Measurements from ENCODE around the gene NAA80. TPM values are rescaled to one million over a fixed set of nuclear protein-coding genes. Genes with fewer than 3 reads are reported as not detected.
A peak's percentile ranks its signal among the peaks of the same experiment; 100 is the strongest.

NAA80 gene
- total and polyA plus RNA-seq, 2 of the 13 experiments (the other 11 are each of a cell fraction or from before 2014, with no cell fraction given): 3.4 to 8.7 TPM

GRCh38 chr3:50327943-50328691 is 28.9 kb upstream of the NAA80 start, which contains the start of gene TUSC2:
TUSC2 (minus strand) TSS chr3:50328223; CDS start chr3:50328099, 124 bp downstream.
- H3K9ac ChIP-seq (ENCODE audit: insufficient read depth, low read depth, low read length): peak within 1 kb of the TSS; percentile 96
- FAIRE-seq (peak; percentile 94), DNase-seq (ENCODE audit: low spot score) (peak; percentile 95), ATAC-seq (peak; percentile 79)
- in situ Hi-C loops (cut with HindIII; ENCODE audit: extremely low pct_ligation_motif_present, low pct_unique_long_range_greater_than_20kb) (no loop called here), intact Hi-C loops (cut with micrococcal nuclease; ENCODE audit: unreplicated experiment) (no loop called here)
- WGBS (ENCODE audit: low lambda C conversion rate): 2% methylated on average over 15 of the region's 55 CpGs
- H3K79me2 ChIP-seq (ENCODE audit: insufficient read depth, low read length): peaks cover 22% of the 10 kb centered on the region
- no peaks in the 10 kb centered on the region for H3K9me3 ChIP-seq (ENCODE audit: low read length)
- H4K20me1 ChIP-seq (ENCODE audit: insufficient read depth, low read length): no peaks in the 10 kb centered on the region
- peaks cover 19 to 44% of the 10 kb centered on the region in 2 experiments for H3K36me3 ChIP-seq (replicated peaks in 1 of 2; ENCODE audit: control insufficient read depth in 1 of 2, insufficient read depth in 2 of 2, low read length in 2 of 2)
- peak within 1 kb of the TSS; percentile 79 to 95 (median 92) for H3K4me3 ChIP-seq (replicated peaks in 1 of 3; ENCODE audit: insufficient read depth in 1 of 3, low read depth in 2 of 3, low read length in 3 of 3)
- TSS peak; percentile 91 for BruUV-seq (replicated peaks)
- ChIA-PET POLR2A (interaction anchor here (0.6 to 3.5 kb wide), 21 partner anchors 9 to 281 kb away, joined by 3 to 66 read pairs (median 4); partner anchors contain the start of genes CYB561D2, GNAI2, HYAL1 and HYAL3), CTCF (ENCODE audit: low intra/inter-chr PET ratio, low total read pairs) (no interaction called here)
- no peaks in the 10 kb centered on the region for H3K27me3 ChIP-seq (ENCODE audit: control insufficient read depth in 1 of 2, insufficient read depth in 2 of 2, low read length in 2 of 2)
- peaks cover 52% of the 10 kb centered on the region for H3K4me1 ChIP-seq (ENCODE audit: insufficient read depth, low read length)
- peak within 1 kb of the TSS; percentile 84 for H3K4me2 ChIP-seq (ENCODE audit: low read depth, low read length)
- H3K27ac ChIP-seq (ENCODE audit: extremely low read length, insufficient read depth, low read length): peak within 1 kb of the TSS; percentile 67
- no peak within 1 kb of the TSS for H2AFZ ChIP-seq (ENCODE audit: low read length)
- no peak for TF ChIP-seq ATF5 (CRISPR knock-in tag; IDR thresholded peaks at IDR 0.05; ENCODE audit: low read depth)
- no peak for TF ChIP-seq ZBTB8A (CRISPR knock-in tag; IDR thresholded peaks at IDR 0.05; ENCODE audit: borderline replicate concordance, low read depth)
- no peak for TF ChIP-seq MBD4 (IDR thresholded peaks at IDR 0.05; ENCODE audit: borderline replicate concordance, low read length)
- no peak for TF ChIP-seq LCORL (IDR thresholded peaks at IDR 0.05)
- peak; percentile 50; the same call in 1 of the 2 replicates for TF ChIP-seq LCORL (CRISPR knock-in tag; IDR thresholded peaks at IDR 0.05)
- TF ChIP-seq STAT5B (CRISPR knock-in tag; IDR thresholded peaks at IDR 0.05): no peak
- TF ChIP-seq SYNCRIP (IDR thresholded peaks at IDR 0.05; ENCODE audit: insufficient read depth, low read depth, low read length): no peak
- no peak for TF ChIP-seq ZNF333 (CRISPR knock-in tag; IDR thresholded peaks at IDR 0.05; ENCODE audit: borderline replicate concordance)
- TF ChIP-seq, protein P1, sequence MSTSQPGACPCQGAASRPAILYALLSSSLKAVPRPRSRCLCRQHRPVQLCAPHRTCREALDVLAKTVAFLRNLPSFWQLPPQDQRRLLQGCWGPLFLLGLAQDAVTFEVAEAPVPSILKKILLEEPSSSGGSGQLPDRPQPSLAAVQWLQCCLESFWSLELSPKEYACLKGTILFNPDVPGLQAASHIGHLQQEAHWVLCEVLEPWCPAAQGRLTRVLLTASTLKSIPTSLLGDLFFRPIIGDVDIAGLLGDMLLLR (CRISPR knock-in tag; IDR thresholded peaks at IDR 0.05): peak; percentile 58; the same call in 1 of the 2 replicates
- TF ChIP-seq ZNF382 (CRISPR knock-in tag; IDR thresholded peaks at IDR 0.05; ENCODE audit: borderline replicate concordance): no peak
- no peak for TF ChIP-seq RBAK (CRISPR knock-in tag; IDR thresholded peaks at IDR 0.05)
- TF ChIP-seq ZNF44 (CRISPR knock-in tag; IDR thresholded peaks at IDR 0.05): no peak
- TF ChIP-seq SMC3 (IDR thresholded peaks at IDR 0.05; ENCODE audit: low read length): no peak
- no peak for TF ChIP-seq ZNF329 (CRISPR knock-in tag; IDR thresholded peaks at IDR 0.05; ENCODE audit: low read depth)
- TF ChIP-seq, protein P2, sequence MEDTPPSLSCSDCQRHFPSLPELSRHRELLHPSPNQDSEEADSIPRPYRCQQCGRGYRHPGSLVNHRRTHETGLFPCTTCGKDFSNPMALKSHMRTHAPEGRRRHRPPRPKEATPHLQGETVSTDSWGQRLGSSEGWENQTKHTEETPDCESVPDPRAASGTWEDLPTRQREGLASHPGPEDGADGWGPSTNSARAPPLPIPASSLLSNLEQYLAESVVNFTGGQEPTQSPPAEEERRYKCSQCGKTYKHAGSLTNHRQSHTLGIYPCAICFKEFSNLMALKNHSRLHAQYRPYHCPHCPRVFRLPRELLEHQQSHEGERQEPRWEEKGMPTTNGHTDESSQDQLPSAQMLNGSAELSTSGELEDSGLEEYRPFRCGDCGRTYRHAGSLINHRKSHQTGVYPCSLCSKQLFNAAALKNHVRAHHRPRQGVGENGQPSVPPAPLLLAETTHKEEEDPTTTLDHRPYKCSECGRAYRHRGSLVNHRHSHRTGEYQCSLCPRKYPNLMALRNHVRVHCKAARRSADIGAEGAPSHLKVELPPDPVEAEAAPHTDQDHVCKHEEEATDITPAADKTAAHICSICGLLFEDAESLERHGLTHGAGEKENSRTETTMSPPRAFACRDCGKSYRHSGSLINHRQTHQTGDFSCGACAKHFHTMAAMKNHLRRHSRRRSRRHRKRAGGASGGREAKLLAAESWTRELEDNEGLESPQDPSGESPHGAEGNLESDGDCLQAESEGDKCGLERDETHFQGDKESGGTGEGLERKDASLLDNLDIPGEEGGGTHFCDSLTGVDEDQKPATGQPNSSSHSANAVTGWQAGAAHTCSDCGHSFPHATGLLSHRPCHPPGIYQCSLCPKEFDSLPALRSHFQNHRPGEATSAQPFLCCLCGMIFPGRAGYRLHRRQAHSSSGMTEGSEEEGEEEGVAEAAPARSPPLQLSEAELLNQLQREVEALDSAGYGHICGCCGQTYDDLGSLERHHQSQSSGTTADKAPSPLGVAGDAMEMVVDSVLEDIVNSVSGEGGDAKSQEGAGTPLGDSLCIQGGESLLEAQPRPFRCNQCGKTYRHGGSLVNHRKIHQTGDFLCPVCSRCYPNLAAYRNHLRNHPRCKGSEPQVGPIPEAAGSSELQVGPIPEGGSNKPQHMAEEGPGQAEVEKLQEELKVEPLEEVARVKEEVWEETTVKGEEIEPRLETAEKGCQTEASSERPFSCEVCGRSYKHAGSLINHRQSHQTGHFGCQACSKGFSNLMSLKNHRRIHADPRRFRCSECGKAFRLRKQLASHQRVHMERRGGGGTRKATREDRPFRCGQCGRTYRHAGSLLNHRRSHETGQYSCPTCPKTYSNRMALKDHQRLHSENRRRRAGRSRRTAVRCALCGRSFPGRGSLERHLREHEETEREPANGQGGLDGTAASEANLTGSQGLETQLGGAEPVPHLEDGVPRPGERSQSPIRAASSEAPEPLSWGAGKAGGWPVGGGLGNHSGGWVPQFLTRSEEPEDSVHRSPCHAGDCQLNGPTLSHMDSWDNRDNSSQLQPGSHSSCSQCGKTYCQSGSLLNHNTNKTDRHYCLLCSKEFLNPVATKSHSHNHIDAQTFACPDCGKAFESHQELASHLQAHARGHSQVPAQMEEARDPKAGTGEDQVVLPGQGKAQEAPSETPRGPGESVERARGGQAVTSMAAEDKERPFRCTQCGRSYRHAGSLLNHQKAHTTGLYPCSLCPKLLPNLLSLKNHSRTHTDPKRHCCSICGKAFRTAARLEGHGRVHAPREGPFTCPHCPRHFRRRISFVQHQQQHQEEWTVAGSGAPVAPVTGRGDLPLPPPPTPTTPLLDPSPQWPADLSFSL (CRISPR knock-in tag; IDR thresholded peaks at IDR 0.05): no peak
- no peak for TF ChIP-seq FLYWCH1 (CRISPR knock-in tag; IDR thresholded peaks at IDR 0.05)
- TF ChIP-seq ZNF274 (CRISPR knock-in tag; IDR thresholded peaks at IDR 0.05): peak; percentile 71; the same call in 1 of the 2 replicates
- no peak for TF ChIP-seq ZNF256 (CRISPR knock-in tag; conservative IDR thresholded peaks at IDR 0.05)
